GM15510 (cell line): ENCODE measurements around the gene TRIM15.

Experiments
- POLR2A ChIP-seq: IDR thresholded peaks from 3 replicates; pipeline ENCODE4 v1.6.1; 2011; ENCODE audit warnings: borderline replicate concordance; ENCODE audit not compliant: insufficient read length; ENCODE audit errors: extremely low read depth

TRIM15 gene

GRCh38 chr6:30163090-30163917 is at the start of gene TRIM15:
Gene TRIM15 (plus strand): TSS chr6:30163546. CDS start chr6:30163685, 139 bp downstream.
- no peak for TF ChIP-seq POLR2A

GRCh38 chr6:30113841-30114240 is 49.5 kb upstream of the TRIM15 start:
- TF ChIP-seq POLR2A: no peak

GRCh38 chr6:30116724-30117123 is 46.6 kb upstream of the TRIM15 start:
- no peak for TF ChIP-seq POLR2A

- TF ChIP-seq POLR2A: no peak
These were observed 41.6 kb upstream of the TRIM15 start for GRCh38 chr6:30121446-30122366.

- no peak for TF ChIP-seq POLR2A
These were observed 40.8 kb upstream of the TRIM15 start for GRCh38 chr6:30122515-30122914.

- TF ChIP-seq POLR2A: no peak
These were observed 35.9 kb upstream of the TRIM15 start for GRCh38 chr6:30127238-30128093.

GRCh38 chr6:30129265-30130178 is 33.8 kb upstream of the TRIM15 start:
- no peak for TF ChIP-seq POLR2A

- no peak for TF ChIP-seq POLR2A
These were observed 33.1 kb upstream of the TRIM15 start for GRCh38 chr6:30130179-30130679.

GRCh38 chr6:30130887-30131862 is 32.2 kb upstream of the TRIM15 start:
- TF ChIP-seq POLR2A: no peak

GRCh38 chr6:30131947-30132497 is 31.3 kb upstream of the TRIM15 start:
- no peak for TF ChIP-seq POLR2A

GRCh38 chr6:30135147-30135546 is 28.2 kb upstream of the TRIM15 start:
- no peak for TF ChIP-seq POLR2A

GRCh38 chr6:30135757-30136156 is 27.6 kb upstream of the TRIM15 start, which contains the start of gene TRIM40:
Gene TRIM40 (plus strand): TSS chr6:30136140. CDS start chr6:30137037, 897 bp downstream.
- no peak for TF ChIP-seq POLR2A
